HEK293 (cell line): ENCODE measurements around the gene HS3ST6.

ENCODE experiments used
- CTCF ChIA-PET: fragments of 350-600 bp; formaldehyde crosslinking; extraction: SDS; loops from one replicate; lab custom pipeline; 2021; ENCODE audit warnings: antibody characterized with exemption; lab: Yijun Ruan, JAX
- POLR2A ChIA-PET: fragments of 300-600 bp; formaldehyde crosslinking; extraction: SDS; loops from one replicate; lab custom pipeline; 2020; ENCODE audit warnings: antibody characterized with exemption, inconsistent platforms; lab: Yijun Ruan, JAX
- H3K27ac ChIP-seq: fragments of 200-500 bp; sonication (Bioruptor generic); 2 replicates; pipeline ENCODE4 v1.5.1; 2014; ENCODE audit warnings: low read depth, low read length, control low read depth, inconsistent platforms; ENCODE audit errors: extremely low read depth
- H3K36me3 ChIP-seq, 2 experiments: fragments of 200-500 bp in 1 of 2; sonication (Bioruptor generic) in 1 of 2; 1 replicate in 1 of 2; 2 replicates in 1 of 2; pipeline ENCODE4 v1.5.1; 2014 to 2017; ENCODE audit warnings: inconsistent platforms in 2 of 2, low read length in 2 of 2; ENCODE audit not compliant: control insufficient read depth in 2 of 2, insufficient read depth in 1 of 2
- H3K4me1 ChIP-seq: fragments of 200-500 bp; sonication (Bioruptor generic); 2 replicates; pipeline ENCODE4 v1.5.1; 2014; ENCODE audit warnings: mild to moderate bottlenecking, low read length, inconsistent platforms; ENCODE audit not compliant: control insufficient read depth, insufficient read depth
- H3K4me3 ChIP-seq: 2 replicates; pipeline ENCODE4 v1.5.1; 2011; ENCODE audit warnings: low read depth, mild to moderate bottlenecking, control low read depth, low read length, moderate library complexity
- H3K9me3 ChIP-seq: fragments of 200-500 bp; sonication (Bioruptor generic); 2 replicates; pipeline ENCODE4 v1.5.1; 2014; ENCODE audit warnings: low read depth, low read length, inconsistent platforms; ENCODE audit not compliant: control insufficient read depth, insufficient read depth
- EGR2 ChIP-seq: fragments of 450-650 bp; formaldehyde crosslinking; IDR thresholded peaks from 2 replicates; pipeline ENCODE4 v1.5.1; 2016; ENCODE audit warnings: low read depth, missing biosample characterization, missing genetic modification characterization
- FEZF1 ChIP-seq: fragments of 450-650 bp; formaldehyde crosslinking; IDR thresholded peaks from 2 replicates; pipeline ENCODE4 v1.5.1; 2016; ENCODE audit warnings: missing biosample characterization, missing genetic modification characterization
- KLF8 ChIP-seq: fragments of 450-650 bp; formaldehyde crosslinking; IDR thresholded peaks from 2 replicates; pipeline ENCODE4 v1.5.1; 2016; ENCODE audit warnings: missing biosample characterization, missing genetic modification characterization
- OVOL3 ChIP-seq: fragments of 450-650 bp; formaldehyde crosslinking; IDR thresholded peaks from 2 replicates; pipeline ENCODE4 v1.5.1; 2016; ENCODE audit warnings: missing biosample characterization, missing genetic modification characterization
- PATZ1 ChIP-seq: fragments of 450-650 bp; formaldehyde crosslinking; IDR thresholded peaks from 2 replicates; pipeline ENCODE4 v1.5.1; 2016; ENCODE audit warnings: missing biosample characterization, missing genetic modification characterization
- REPIN1 ChIP-seq: fragments of 450-650 bp; formaldehyde crosslinking; IDR thresholded peaks from 2 replicates; pipeline ENCODE4 v1.5.1; 2017; ENCODE audit warnings: missing biosample characterization, missing genetic modification characterization, low read depth
- SP2 ChIP-seq: fragments of 450-650 bp; formaldehyde crosslinking; IDR thresholded peaks from 2 replicates; pipeline ENCODE4 v1.5.1; 2016; ENCODE audit warnings: missing biosample characterization, missing genetic modification characterization
- ZBTB8A ChIP-seq: fragments of 450-650 bp; formaldehyde crosslinking; IDR thresholded peaks from 2 replicates; pipeline ENCODE4 v1.5.1; 2016; ENCODE audit warnings: missing biosample characterization, missing genetic modification characterization
- ZFP69B ChIP-seq: fragments of 450-650 bp; formaldehyde crosslinking; IDR thresholded peaks from 2 replicates; pipeline ENCODE4 v1.5.1; 2016; ENCODE audit warnings: missing biosample characterization, missing genetic modification characterization
- ZNF10 ChIP-seq: fragments of 450-650 bp; formaldehyde crosslinking; IDR thresholded peaks from 2 replicates; pipeline ENCODE4 v1.5.1; 2017; ENCODE audit warnings: missing biosample characterization, missing genetic modification characterization
- ZNF114 ChIP-seq: fragments of 450-650 bp; formaldehyde crosslinking; IDR thresholded peaks from 2 replicates; pipeline ENCODE4 v1.5.0; 2017; ENCODE audit warnings: missing biosample characterization, missing genetic modification characterization
- ZNF138 ChIP-seq: fragments of 450-650 bp; formaldehyde crosslinking; IDR thresholded peaks from 2 replicates; pipeline ENCODE4 v1.5.1; 2016; ENCODE audit warnings: missing biosample characterization, missing genetic modification characterization, borderline replicate concordance
- ZNF146 ChIP-seq: fragments of 450-650 bp; formaldehyde crosslinking; IDR thresholded peaks from 2 replicates; pipeline ENCODE4 v1.5.1; 2016; ENCODE audit warnings: missing biosample characterization, missing genetic modification characterization
- ZNF169 ChIP-seq: fragments of 450-650 bp; formaldehyde crosslinking; IDR thresholded peaks from 2 replicates; pipeline ENCODE4 v1.5.1; 2016; ENCODE audit warnings: missing biosample characterization, missing genetic modification characterization
- ZNF266 ChIP-seq: fragments of 450-650 bp; formaldehyde crosslinking; IDR thresholded peaks from 2 replicates; pipeline ENCODE4 v1.5.1; 2016; ENCODE audit warnings: missing biosample characterization, missing genetic modification characterization, low read depth
- ZNF341 ChIP-seq: fragments of 450-650 bp; formaldehyde crosslinking; IDR thresholded peaks from 2 replicates; pipeline ENCODE4; 2016; ENCODE audit warnings: low read depth, missing biosample characterization, missing genetic modification characterization
- ZNF350 ChIP-seq: fragments of 450-650 bp; formaldehyde crosslinking; IDR thresholded peaks from 2 replicates; pipeline ENCODE4 v1.5.0; 2017; ENCODE audit warnings: missing biosample characterization, mild to moderate bottlenecking, missing genetic modification characterization
- ZNF354C ChIP-seq: fragments of 450-650 bp; formaldehyde crosslinking; IDR thresholded peaks from 2 replicates; pipeline ENCODE4 v1.5.1; 2016; ENCODE audit warnings: missing biosample characterization, missing genetic modification characterization, low read depth, borderline replicate concordance
- ZNF404 ChIP-seq: fragments of 450-650 bp; formaldehyde crosslinking; IDR thresholded peaks from 2 replicates; pipeline ENCODE4 v1.5.1; 2017; ENCODE audit warnings: missing biosample characterization, missing genetic modification characterization
- ZNF473 ChIP-seq: fragments of 450-650 bp; formaldehyde crosslinking; IDR thresholded peaks from 2 replicates; pipeline ENCODE4 v1.5.1; 2017; ENCODE audit warnings: missing biosample characterization, missing genetic modification characterization
- ZNF518A ChIP-seq: fragments of 450-650 bp; formaldehyde crosslinking; conservative IDR thresholded peaks from 2 replicates; pipeline ENCODE4 v1.5.1; 2016; ENCODE audit warnings: low read depth, missing biosample characterization, missing genetic modification characterization
- ZNF555 ChIP-seq: fragments of 450-650 bp; formaldehyde crosslinking; conservative IDR thresholded peaks from 2 replicates; pipeline ENCODE4 v1.5.1; 2017; ENCODE audit warnings: missing biosample characterization, mild to moderate bottlenecking, missing genetic modification characterization, inconsistent platforms
- ZNF558 ChIP-seq: fragments of 450-650 bp; formaldehyde crosslinking; IDR thresholded peaks from 2 replicates; pipeline ENCODE4 v1.5.1; 2016; ENCODE audit warnings: missing biosample characterization, missing genetic modification characterization
- ZNF600 ChIP-seq: fragments of 450-650 bp; formaldehyde crosslinking; IDR thresholded peaks from 2 replicates; pipeline ENCODE4 v1.5.1; 2016; ENCODE audit warnings: missing biosample characterization, missing genetic modification characterization
- ZNF624 ChIP-seq: fragments of 450-650 bp; formaldehyde crosslinking; IDR thresholded peaks from 2 replicates; pipeline ENCODE4 v1.5.1; 2017; ENCODE audit warnings: missing biosample characterization, missing genetic modification characterization
- ZNF658 ChIP-seq: fragments of 450-650 bp; formaldehyde crosslinking; IDR thresholded peaks from 2 replicates; pipeline ENCODE4; 2016; ENCODE audit warnings: missing biosample characterization, missing genetic modification characterization
- ZNF677 ChIP-seq: fragments of 450-650 bp; IDR thresholded peaks from 2 replicates; pipeline ENCODE4 v1.5.0; 2018; ENCODE audit warnings: missing biosample characterization, mild to moderate bottlenecking, missing genetic modification characterization, moderate library complexity
- ZNF701 ChIP-seq: fragments of 450-650 bp; formaldehyde crosslinking; IDR thresholded peaks from 2 replicates; pipeline ENCODE4 v1.5.1; 2016; ENCODE audit warnings: missing biosample characterization, missing genetic modification characterization
- ZNF76 ChIP-seq: fragments of 450-650 bp; formaldehyde crosslinking; IDR thresholded peaks from 2 replicates; pipeline ENCODE4; 2016; ENCODE audit warnings: low read depth, missing biosample characterization, missing genetic modification characterization, borderline replicate concordance
- ZNF791 ChIP-seq: fragments of 450-650 bp; formaldehyde crosslinking; IDR thresholded peaks from 2 replicates; pipeline ENCODE4 v1.5.1; 2016; ENCODE audit warnings: missing biosample characterization, missing genetic modification characterization
- TF ChIP-seq, protein P1 (sequence below): fragments of 450-650 bp; formaldehyde crosslinking; IDR thresholded peaks from 2 replicates; pipeline ENCODE4 v1.5.1; 2016; ENCODE audit warnings: missing biosample characterization, missing genetic modification characterization
- TF ChIP-seq, protein P2 (sequence below): fragments of 450-650 bp; formaldehyde crosslinking; IDR thresholded peaks from 2 replicates; pipeline ENCODE4 v1.5.1; 2016; ENCODE audit warnings: missing biosample characterization, missing genetic modification characterization

HS3ST6 gene

DNA sequence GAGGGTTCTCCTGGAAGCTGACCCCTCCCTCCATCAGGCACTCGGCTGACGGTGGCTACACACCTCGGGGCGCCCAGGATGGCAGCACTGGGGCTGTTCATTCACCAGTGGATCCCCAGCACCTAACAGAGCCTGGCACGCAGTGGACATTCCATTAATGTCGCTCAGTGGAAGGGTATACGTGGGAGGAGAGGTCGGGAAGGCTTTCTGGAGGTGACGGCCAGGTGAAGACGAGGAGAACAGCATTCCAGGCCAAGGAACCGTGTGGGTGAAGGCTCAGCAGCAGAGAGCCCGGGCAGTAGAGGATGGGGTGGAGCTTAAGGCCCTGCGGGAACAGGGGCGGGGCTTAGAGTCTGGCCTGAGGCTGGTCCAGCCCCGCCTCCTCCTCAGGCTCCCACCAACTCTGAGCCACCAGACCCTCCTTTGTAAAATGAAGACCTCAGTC, 2.5 kb upstream of the HS3ST6 start:
- no peaks in the 10 kb centered on the region for H3K9me3 ChIP-seq
- no peaks in the 10 kb centered on the region for H3K36me3 ChIP-seq
- ChIA-PET POLR2A (interaction anchor here (1.0 to 1.2 kb wide), 2 partner anchors 23 to 44 kb away, joined by 3 to 6 read pairs; partner anchors contain the start of gene RPS2), CTCF (interaction anchor here (1.2 kb wide), 1 partner anchor 9 kb away, joined by 7 read pairs; no protein-coding TSS in a partner anchor)
- no peak overlapping the region for H3K27ac ChIP-seq
- no peaks in the 10 kb centered on the region; the same call in 1 of the 2 replicates for H3K4me1 ChIP-seq
- H3K4me3 ChIP-seq, result no peak overlapping the region
- TF ChIP-seq ZNF146 (tag by site-specific recombination), result no peak
- TF ChIP-seq ZNF701 (tag by site-specific recombination), result no peak
- peak; percentile 72 for TF ChIP-seq SP2
- TF ChIP-seq ZNF169 (tag by site-specific recombination), result no peak
- TF ChIP-seq ZNF600 (tag by site-specific recombination), result peak; percentile 85
- TF ChIP-seq OVOL3, result no peak
- TF ChIP-seq, protein P1, sequence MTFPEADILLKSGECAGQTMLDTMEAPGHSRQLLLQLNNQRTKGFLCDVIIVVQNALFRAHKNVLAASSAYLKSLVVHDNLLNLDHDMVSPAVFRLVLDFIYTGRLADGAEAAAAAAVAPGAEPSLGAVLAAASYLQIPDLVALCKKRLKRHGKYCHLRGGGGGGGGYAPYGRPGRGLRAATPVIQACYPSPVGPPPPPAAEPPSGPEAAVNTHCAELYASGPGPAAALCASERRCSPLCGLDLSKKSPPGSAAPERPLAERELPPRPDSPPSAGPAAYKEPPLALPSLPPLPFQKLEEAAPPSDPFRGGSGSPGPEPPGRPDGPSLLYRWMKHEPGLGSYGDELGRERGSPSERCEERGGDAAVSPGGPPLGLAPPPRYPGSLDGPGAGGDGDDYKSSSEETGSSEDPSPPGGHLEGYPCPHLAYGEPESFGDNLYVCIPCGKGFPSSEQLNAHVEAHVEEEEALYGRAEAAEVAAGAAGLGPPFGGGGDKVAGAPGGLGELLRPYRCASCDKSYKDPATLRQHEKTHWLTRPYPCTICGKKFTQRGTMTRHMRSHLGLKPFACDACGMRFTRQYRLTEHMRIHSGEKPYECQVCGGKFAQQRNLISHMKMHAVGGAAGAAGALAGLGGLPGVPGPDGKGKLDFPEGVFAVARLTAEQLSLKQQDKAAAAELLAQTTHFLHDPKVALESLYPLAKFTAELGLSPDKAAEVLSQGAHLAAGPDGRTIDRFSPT, result no peak
- TF ChIP-seq ZNF518A (tag by site-specific recombination), result no peak
- no peak for TF ChIP-seq FEZF1
- no peak for TF ChIP-seq ZNF354C
- no peak for TF ChIP-seq ZFP69B (tag by site-specific recombination)
- TF ChIP-seq ZNF624 (tag by site-specific recombination), result no peak
- no peak for TF ChIP-seq ZNF658
- peak; percentile 22; the same call in 1 of the 2 replicates for TF ChIP-seq EGR2 (tag by site-specific recombination)
- TF ChIP-seq ZNF558 (tag by site-specific recombination), result no peak
- no peak for TF ChIP-seq ZNF473 (tag by site-specific recombination)
- TF ChIP-seq ZNF266, result no peak
- TF ChIP-seq ZNF341 (tag by site-specific recombination), result peak; percentile 30; the same call in 1 of the 2 replicates
- TF ChIP-seq ZNF114, result no peak
- no peak for TF ChIP-seq ZNF138 (tag by site-specific recombination)
- TF ChIP-seq PATZ1 (tag by site-specific recombination), result no peak; the same call in 1 of the 2 replicates
- no peak for TF ChIP-seq REPIN1 (tag by site-specific recombination)
- TF ChIP-seq ZNF76 (tag by site-specific recombination), result no peak
- no peak for TF ChIP-seq ZNF10
- TF ChIP-seq ZNF404, result no peak
- peak; percentile 47; the same call in 1 of the 2 replicates for TF ChIP-seq ZBTB8A (tag by site-specific recombination)
- TF ChIP-seq, protein P2, sequence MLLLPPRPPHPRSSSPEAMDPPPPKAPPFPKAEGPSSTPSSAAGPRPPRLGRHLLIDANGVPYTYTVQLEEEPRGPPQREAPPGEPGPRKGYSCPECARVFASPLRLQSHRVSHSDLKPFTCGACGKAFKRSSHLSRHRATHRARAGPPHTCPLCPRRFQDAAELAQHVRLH (tag by site-specific recombination), result no peak
- TF ChIP-seq KLF8, result no peak
- TF ChIP-seq ZNF350 (tag by site-specific recombination), result no peak
- TF ChIP-seq ZNF791 (tag by site-specific recombination), result no peak
- TF ChIP-seq ZNF677 (tag by site-specific recombination), result no peak
- TF ChIP-seq ZNF555 (tag by site-specific recombination), result no peak
